ENCODE data around the gene FMN2.

FMN2 gene

DNA sequence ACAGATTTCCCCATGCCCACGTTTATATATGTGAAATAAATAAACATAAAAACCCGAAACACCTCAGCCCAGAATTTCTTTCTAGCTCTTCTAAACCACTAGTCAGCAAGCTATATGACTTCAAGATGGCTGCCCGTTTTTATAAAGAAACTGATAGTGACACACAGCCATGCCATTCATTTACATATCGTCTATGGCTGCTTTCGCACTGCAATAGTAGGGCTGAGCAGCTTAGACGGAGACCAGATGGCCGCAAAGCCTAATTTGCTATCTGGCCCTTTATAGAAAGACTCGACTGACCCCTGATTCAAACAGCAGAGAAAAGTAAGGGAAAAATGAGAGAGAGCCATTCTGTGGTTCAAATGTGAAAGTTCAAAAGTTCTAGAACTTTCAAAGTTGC is 45.7 kb upstream of the FMN2 start:
- no peak for ATAC-seq
- TF ChIP-seq ZNF8 (CRISPR knock-in tag; IDR thresholded peaks at IDR 0.05) (no peak), ZFP30 (CRISPR knock-in tag; IDR thresholded peaks at IDR 0.05) (no peak), OSR1 (CRISPR knock-in tag; IDR thresholded peaks at IDR 0.05) (no peak), TOX (CRISPR knock-in tag; IDR thresholded peaks at IDR 0.05; ENCODE audit: borderline replicate concordance) (no peak), ZNF70 (CRISPR knock-in tag; IDR thresholded peaks at IDR 0.05) (no peak), ARNTL (CRISPR knock-in tag; IDR thresholded peaks at IDR 0.05; ENCODE audit: borderline replicate concordance, low read depth) (no peak), TCF4 (CRISPR knock-in tag; IDR thresholded peaks at IDR 0.05; ENCODE audit: borderline replicate concordance) (no peak), GLIS3 (CRISPR knock-in tag; IDR thresholded peaks at IDR 0.05) (no peak), BACH2 (CRISPR knock-in tag; IDR thresholded peaks at IDR 0.05; ENCODE audit: borderline replicate concordance) (no peak), CSDC2 (CRISPR knock-in tag; IDR thresholded peaks at IDR 0.05) (no peak), RARB (CRISPR knock-in tag; IDR thresholded peaks at IDR 0.05) (no peak), ISL1 (CRISPR knock-in tag; IDR thresholded peaks at IDR 0.05) (no peak)
- TF ChIP-seq, protein P1, sequence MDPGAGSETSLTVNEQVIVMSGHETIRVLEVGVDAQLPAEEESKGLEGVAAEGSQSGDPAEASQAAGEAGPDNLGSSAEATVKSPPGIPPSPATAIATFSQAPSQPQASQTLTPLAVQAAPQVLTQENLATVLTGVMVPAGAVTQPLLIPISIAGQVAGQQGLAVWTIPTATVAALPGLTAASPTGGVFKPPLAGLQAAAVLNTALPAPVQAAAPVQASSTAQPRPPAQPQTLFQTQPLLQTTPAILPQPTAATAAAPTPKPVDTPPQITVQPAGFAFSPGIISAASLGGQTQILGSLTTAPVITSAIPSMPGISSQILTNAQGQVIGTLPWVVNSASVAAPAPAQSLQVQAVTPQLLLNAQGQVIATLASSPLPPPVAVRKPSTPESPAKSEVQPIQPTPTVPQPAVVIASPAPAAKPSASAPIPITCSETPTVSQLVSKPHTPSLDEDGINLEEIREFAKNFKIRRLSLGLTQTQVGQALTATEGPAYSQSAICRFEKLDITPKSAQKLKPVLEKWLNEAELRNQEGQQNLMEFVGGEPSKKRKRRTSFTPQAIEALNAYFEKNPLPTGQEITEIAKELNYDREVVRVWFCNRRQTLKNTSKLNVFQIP (CRISPR knock-in tag; IDR thresholded peaks at IDR 0.05; ENCODE audit: borderline replicate concordance, low read depth): no peak
- TF ChIP-seq, protein P2, sequence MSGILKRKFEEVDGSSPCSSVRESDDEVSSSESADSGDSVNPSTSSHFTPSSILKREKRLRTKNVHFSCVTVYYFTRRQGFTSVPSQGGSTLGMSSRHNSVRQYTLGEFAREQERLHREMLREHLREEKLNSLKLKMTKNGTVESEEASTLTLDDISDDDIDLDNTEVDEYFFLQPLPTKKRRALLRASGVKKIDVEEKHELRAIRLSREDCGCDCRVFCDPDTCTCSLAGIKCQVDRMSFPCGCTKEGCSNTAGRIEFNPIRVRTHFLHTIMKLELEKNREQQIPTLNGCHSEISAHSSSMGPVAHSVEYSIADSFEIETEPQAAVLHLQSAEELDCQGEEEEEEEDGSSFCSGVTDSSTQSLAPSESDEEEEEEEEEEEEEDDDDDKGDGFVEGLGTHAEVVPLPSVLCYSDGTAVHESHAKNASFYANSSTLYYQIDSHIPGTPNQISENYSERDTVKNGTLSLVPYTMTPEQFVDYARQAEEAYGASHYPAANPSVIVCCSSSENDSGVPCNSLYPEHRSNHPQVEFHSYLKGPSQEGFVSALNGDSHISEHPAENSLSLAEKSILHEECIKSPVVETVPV (CRISPR knock-in tag; IDR thresholded peaks at IDR 0.05): no peak
- TF ChIP-seq, protein P3, sequence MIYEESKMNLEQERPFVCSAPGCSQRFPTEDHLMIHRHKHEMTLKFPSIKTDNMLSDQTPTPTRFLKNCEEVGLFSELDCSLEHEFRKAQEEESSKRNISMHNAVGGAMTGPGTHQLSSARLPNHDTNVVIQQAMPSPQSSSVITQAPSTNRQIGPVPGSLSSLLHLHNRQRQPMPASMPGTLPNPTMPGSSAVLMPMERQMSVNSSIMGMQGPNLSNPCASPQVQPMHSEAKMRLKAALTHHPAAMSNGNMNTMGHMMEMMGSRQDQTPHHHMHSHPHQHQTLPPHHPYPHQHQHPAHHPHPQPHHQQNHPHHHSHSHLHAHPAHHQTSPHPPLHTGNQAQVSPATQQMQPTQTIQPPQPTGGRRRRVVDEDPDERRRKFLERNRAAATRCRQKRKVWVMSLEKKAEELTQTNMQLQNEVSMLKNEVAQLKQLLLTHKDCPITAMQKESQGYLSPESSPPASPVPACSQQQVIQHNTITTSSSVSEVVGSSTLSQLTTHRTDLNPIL (CRISPR knock-in tag; IDR thresholded peaks at IDR 0.05; ENCODE audit: low read depth): no peak
- TF ChIP-seq, protein P4, sequence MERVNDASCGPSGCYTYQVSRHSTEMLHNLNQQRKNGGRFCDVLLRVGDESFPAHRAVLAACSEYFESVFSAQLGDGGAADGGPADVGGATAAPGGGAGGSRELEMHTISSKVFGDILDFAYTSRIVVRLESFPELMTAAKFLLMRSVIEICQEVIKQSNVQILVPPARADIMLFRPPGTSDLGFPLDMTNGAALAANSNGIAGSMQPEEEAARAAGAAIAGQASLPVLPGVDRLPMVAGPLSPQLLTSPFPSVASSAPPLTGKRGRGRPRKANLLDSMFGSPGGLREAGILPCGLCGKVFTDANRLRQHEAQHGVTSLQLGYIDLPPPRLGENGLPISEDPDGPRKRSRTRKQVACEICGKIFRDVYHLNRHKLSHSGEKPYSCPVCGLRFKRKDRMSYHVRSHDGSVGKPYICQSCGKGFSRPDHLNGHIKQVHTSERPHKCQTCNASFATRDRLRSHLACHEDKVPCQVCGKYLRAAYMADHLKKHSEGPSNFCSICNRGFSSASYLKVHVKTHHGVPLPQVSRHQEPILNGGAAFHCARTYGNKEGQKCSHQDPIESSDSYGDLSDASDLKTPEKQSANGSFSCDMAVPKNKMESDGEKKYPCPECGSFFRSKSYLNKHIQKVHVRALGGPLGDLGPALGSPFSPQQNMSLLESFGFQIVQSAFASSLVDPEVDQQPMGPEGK (CRISPR knock-in tag; IDR thresholded peaks at IDR 0.05; ENCODE audit: borderline replicate concordance): no peak

DNA sequence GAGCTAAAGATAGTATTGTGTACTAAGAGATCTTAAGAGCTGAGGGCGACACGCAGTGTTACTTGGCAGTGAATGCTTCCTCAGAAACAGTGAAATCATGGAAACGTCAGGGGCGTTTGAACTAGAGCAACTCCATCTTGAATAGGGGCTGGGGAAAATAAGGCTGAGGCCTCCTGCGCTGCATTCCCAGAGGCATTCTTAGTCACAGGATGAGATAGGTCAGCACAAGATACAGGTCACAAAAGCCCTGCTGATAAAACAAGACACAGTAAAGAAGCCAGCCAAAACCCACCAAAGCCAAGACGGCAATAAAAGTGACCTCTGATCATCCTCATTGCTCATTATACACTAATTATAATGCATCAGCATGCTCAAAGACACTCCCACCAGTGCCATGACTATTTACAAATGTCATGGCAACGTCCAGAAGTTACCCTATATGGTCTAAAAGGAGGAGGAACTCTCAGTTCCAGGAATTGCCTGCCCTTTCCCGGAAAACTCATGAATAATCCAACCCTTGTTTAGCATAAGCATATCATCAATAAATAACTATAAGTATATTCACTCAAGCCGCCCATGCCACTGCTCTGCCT is 37.5 kb upstream of the FMN2 start:
- ATAC-seq: no peak
- TF ChIP-seq OSR1 (CRISPR knock-in tag; IDR thresholded peaks at IDR 0.05): no peak
- TF ChIP-seq, protein P3 (CRISPR knock-in tag; IDR thresholded peaks at IDR 0.05; ENCODE audit: low read depth): no peak
- TF ChIP-seq ZNF70 (CRISPR knock-in tag; IDR thresholded peaks at IDR 0.05): no peak
- TF ChIP-seq RARB (CRISPR knock-in tag; IDR thresholded peaks at IDR 0.05): no peak
- no peak for TF ChIP-seq ZNF565 (CRISPR knock-in tag; conservative IDR thresholded peaks at IDR 0.05; ENCODE audit: low read depth)
- TF ChIP-seq ARNTL (CRISPR knock-in tag; IDR thresholded peaks at IDR 0.05; ENCODE audit: borderline replicate concordance, low read depth): no peak
- no peak for TF ChIP-seq BACH2 (CRISPR knock-in tag; IDR thresholded peaks at IDR 0.05; ENCODE audit: borderline replicate concordance)
- TF ChIP-seq ZFP30 (CRISPR knock-in tag; IDR thresholded peaks at IDR 0.05): no peak

DNA sequence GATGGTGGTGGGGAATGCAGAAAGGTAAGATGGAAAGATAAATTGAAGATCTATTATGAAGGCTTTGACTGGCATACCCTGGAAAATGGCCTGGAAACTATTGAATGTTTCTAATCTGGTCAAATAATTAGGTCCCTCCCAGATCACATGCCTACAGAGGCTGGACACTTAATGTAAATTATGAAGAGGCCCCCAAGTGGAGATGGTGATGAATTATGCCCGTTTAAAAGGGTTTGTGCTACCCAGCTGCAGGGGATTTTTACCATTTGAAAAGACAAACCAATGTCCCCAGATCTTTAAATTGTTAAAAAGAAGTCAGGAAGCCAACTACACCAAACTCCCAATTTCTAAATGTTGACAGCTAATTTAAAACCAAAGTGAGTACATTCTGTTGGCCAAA is 35.7 kb upstream of the FMN2 start:
- ATAC-seq: no peak
- TF ChIP-seq ARNTL (CRISPR knock-in tag; IDR thresholded peaks at IDR 0.05; ENCODE audit: borderline replicate concordance, low read depth) (no peak), TOX (CRISPR knock-in tag; IDR thresholded peaks at IDR 0.05; ENCODE audit: borderline replicate concordance) (no peak), ZFP30 (CRISPR knock-in tag; IDR thresholded peaks at IDR 0.05) (no peak), BACH2 (CRISPR knock-in tag; IDR thresholded peaks at IDR 0.05; ENCODE audit: borderline replicate concordance) (no peak), GLIS3 (CRISPR knock-in tag; IDR thresholded peaks at IDR 0.05) (no peak)
- TF ChIP-seq, protein P5, sequence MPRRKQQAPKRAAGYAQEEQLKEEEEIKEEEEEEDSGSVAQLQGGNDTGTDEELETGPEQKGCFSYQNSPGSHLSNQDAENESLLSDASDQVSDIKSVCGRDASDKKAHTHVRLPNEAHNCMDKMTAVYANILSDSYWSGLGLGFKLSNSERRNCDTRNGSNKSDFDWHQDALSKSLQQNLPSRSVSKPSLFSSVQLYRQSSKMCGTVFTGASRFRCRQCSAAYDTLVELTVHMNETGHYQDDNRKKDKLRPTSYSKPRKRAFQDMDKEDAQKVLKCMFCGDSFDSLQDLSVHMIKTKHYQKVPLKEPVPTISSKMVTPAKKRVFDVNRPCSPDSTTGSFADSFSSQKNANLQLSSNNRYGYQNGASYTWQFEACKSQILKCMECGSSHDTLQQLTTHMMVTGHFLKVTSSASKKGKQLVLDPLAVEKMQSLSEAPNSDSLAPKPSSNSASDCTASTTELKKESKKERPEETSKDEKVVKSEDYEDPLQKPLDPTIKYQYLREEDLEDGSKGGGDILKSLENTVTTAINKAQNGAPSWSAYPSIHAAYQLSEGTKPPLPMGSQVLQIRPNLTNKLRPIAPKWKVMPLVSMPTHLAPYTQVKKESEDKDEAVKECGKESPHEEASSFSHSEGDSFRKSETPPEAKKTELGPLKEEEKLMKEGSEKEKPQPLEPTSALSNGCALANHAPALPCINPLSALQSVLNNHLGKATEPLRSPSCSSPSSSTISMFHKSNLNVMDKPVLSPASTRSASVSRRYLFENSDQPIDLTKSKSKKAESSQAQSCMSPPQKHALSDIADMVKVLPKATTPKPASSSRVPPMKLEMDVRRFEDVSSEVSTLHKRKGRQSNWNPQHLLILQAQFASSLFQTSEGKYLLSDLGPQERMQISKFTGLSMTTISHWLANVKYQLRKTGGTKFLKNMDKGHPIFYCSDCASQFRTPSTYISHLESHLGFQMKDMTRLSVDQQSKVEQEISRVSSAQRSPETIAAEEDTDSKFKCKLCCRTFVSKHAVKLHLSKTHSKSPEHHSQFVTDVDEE (CRISPR knock-in tag; IDR thresholded peaks at IDR 0.05): no peak
